Aorta (tissue), 5 donors: ENCODE results near the gene FASN. TPM values are rescaled to one million over a fixed set of nuclear protein-coding genes. Genes with fewer than 3 reads are reported as not detected.

Experiments
- ATAC-seq: fragments of 200-7000 bp; cut with Tn5 transposase; one replicate; pipeline ENCODE4 v1.9.1; 2022; ENCODE audit warnings: moderate library complexity; ENCODE audit not compliant: low FRiP score
- DNase-seq, 2 donors: peaks; one replicate each; pipeline ENCODE4 v3.0.0-alpha.2; 2020
- H3K27ac ChIP-seq, 2 donors: one replicate each; pipeline ENCODE4 v1.5.1; 2013; ENCODE audit warnings: low read length in 2 of 2, mild to moderate bottlenecking in 2 of 2, moderate library complexity in 2 of 2, control low read depth in 1 of 2, inconsistent platforms in 1 of 2, low read depth in 1 of 2
- H3K27me3 ChIP-seq, 2 donors: one replicate each; pipeline ENCODE4 v1.6.1; 2013; ENCODE audit warnings: control low read depth in 1 of 2, low read length in 1 of 2, mild to moderate bottlenecking in 1 of 2, moderate library complexity in 1 of 2; ENCODE audit not compliant: insufficient read depth in 2 of 2, control insufficient read depth in 1 of 2
- H3K36me3 ChIP-seq, 2 donors: one replicate each; pipeline ENCODE4 v1.6.1; 2013; ENCODE audit warnings: control low read depth in 1 of 2, low read length in 1 of 2, mild to moderate bottlenecking in 1 of 2; ENCODE audit not compliant: insufficient read depth in 2 of 2, control insufficient read depth in 1 of 2
- H3K4me1 ChIP-seq, 2 donors: one replicate each; pipeline ENCODE4 v1.6.1; 2013; ENCODE audit warnings: low read length in 2 of 2, control low read depth in 1 of 2, mild to moderate bottlenecking in 1 of 2, moderate library complexity in 1 of 2; ENCODE audit not compliant: insufficient read depth in 2 of 2, control insufficient read depth in 1 of 2
- H3K4me3 ChIP-seq, 2 donors: one replicate each; pipeline ENCODE4 v1.5.1; 2013; ENCODE audit warnings: low read length in 2 of 2, control low read depth in 1 of 2, mild to moderate bottlenecking in 1 of 2
- H3K9me3 ChIP-seq: one replicate; pipeline ENCODE4 v1.6.1; 2013; ENCODE audit warnings: mild to moderate bottlenecking, low read length; ENCODE audit not compliant: control insufficient read depth
- whole genome bisulfite sequencing, 2 donors: extraction: QIAGEN DNeasy Blood & Tissue Kit; methylation state at CpG; one replicate each; pipeline ENCODE4 v1.1.7; 2013; 5-methylcytosine and 5-hydroxymethylcytosine counted together
- intact Hi-C, 2 donors: fragments of 100-400 bp; cut with DNase I; formaldehyde crosslinking; loops; one replicate each; pipeline versions ENCODE4 v1.14.2 to v1.15.0; 2022
- polyA plus RNA-seq, 2 donors: library from polyadenylated mRNA; stranded (reverse); fragments of 200-250 nt; gene quantifications; one replicate each; pipeline ENCODE4 v1.2.3, GENCODE V29; 2013
- total RNA-seq, 2 donors: library from RNA; stranded (reverse); fragmentation: NEBNext Ultra II Directional; extraction: Animal tissue kit (Norgen Biotek cat#: 25700); gene quantifications; one replicate each; pipeline ENCODE4 v1.2.1, GENCODE V29; 2021
- donor health status: healthy with polysubstance abuse.
- donor health status: Bipolar disorder and iron deficiency.
- donor health status: DM: no; HTN: no; CAD: no.
- donor health status: DM: no; HTN: no; CAD: no.
- donor health status: DM: yes; HTN: yes; CAD: no.

The FASN gene
- total and polyA plus RNA-seq, 4 donors: 4.3 to 64.0 (median 26.3) TPM

DNA sequence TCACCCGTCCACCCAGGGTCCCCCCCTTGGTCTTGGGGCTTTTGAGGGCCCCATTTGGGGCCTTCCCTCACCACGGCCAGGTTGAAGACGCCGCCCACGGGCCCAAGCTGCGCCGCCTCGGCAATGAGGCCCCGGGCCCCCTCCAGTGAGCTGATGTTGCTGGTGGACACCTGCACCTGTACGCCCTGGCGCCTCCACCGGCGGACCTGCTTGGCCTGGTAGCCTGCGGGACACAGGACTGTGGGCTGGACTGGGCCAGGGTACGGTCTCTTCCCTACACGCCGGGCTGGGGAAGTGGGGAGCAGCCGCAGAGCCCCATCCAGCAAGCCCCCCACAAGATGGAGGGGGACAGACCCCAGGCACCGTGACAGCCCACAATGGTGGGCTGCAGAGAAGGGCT is 15.6 kb downstream of the FASN start:
- ATAC-seq (no peak), DNase-seq (no peak)
- no peaks in the 10 kb centered on the region for H3K4me1 ChIP-seq
- intact Hi-C loops: no loop called here
- no peaks in the 10 kb centered on the region for H3K27me3 ChIP-seq
- WGBS, 2 donors: 89 to 93% methylated on average over 16 to 19 of the region's 19 CpGs
- H3K27ac ChIP-seq: no peak overlapping the region
- peaks cover 0 to 24% of the 10 kb centered on the region in 2 donors for H3K36me3 ChIP-seq
- H3K4me3 ChIP-seq: no peak overlapping the region
- H3K9me3 ChIP-seq: no peaks in the 10 kb centered on the region

GRCh38 chr17:82081966-82082365 is 16.1 kb downstream of the FASN start:
- whole genome bisulfite sequencing, 2 donors: 90% methylated on average over 21 to 22 of the region's 22 CpGs
- Histone ChIP-seq H3K4me3 (no peak overlapping the region), H3K9me3 (no peaks in the 10 kb centered on the region), H3K27ac (no peak overlapping the region), H3K4me1 (no peaks in the 10 kb centered on the region), H3K27me3 (no peaks in the 10 kb centered on the region), H3K36me3 (peaks cover 0 to 23% of the 10 kb centered on the region in 2 donors)
- DNase-seq (no peak), ATAC-seq (no peak)
- intact Hi-C loops: no loop called here

GRCh38 chr17:82081546-82081945 is 16.5 kb downstream of the FASN start:
- Histone ChIP-seq H3K36me3 (peaks cover 0 to 21% of the 10 kb centered on the region in 2 donors), H3K9me3 (no peaks in the 10 kb centered on the region), H3K4me1 (no peaks in the 10 kb centered on the region), H3K4me3 (no peak overlapping the region), H3K27ac (no peak overlapping the region), H3K27me3 (no peaks in the 10 kb centered on the region)
- intact Hi-C loops: no loop called here
- ATAC-seq: no peak
- no peak for DNase-seq
- WGBS, 2 donors: 90% methylated on average over 17 to 20 of the region's 20 CpGs

GRCh38 chr17:82080789-82081464 is 17.1 kb downstream of the FASN start:
- WGBS, 2 donors: 93 to 94% methylated on average over 43 to 44 of the region's 44 CpGs
- no peaks in the 10 kb centered on the region for H3K9me3 ChIP-seq
- no peak overlapping the region for H3K27ac ChIP-seq
- intact Hi-C loops: no loop called here
- H3K4me3 ChIP-seq: no peak overlapping the region
- ATAC-seq (no peak), DNase-seq (no peak)
- H3K27me3 ChIP-seq: no peaks in the 10 kb centered on the region
- H3K4me1 ChIP-seq: no peaks in the 10 kb centered on the region
- peaks cover 0 to 19% of the 10 kb centered on the region in 2 donors for H3K36me3 ChIP-seq

DNA sequence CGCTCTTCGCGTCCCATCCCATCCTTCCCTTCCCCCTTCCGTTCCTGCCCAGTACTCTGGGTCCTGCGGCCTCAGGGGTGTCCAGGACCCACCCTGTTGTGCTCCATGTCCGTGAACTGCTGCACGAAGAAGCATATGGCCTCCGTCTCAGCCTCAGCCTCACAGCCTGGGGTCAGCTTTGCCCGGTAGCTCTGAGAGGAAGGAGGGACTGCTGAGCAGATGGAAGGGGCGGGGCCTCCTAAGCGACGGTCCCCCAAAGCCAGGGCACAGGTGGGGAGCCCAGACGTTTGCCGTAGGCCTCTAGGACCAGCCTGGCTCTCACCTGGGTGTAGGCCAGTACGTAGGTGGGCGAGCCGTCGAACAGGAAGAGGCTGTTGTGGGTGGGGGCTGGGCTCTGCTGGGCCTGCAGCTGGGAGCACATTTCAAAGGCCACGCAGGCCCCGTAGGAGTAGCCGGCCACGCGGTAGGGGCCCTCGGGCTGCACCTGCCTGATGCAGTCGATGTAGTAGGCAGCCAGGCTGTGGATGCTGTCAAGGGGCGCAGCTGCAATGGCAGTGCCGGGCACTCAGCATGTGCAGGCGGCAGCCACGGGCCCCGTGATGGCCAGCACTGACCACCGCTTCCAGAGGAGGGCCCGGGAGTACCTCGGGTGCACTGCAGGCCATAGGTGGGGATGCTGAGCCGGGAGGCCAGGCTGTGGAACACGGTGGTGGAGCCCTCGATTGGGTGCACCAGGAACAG is 17.8 kb downstream of the FASN start:
- WGBS, 2 donors: 91 to 92% methylated on average over 36 of the region's 36 CpGs
- no peaks in the 10 kb centered on the region for H3K27me3 ChIP-seq
- H3K27ac ChIP-seq: no peak overlapping the region
- DNase-seq (no peak), ATAC-seq (no peak)
- H3K36me3 ChIP-seq: peaks cover 0 to 15% of the 10 kb centered on the region in 2 donors
- no peaks in the 10 kb centered on the region for H3K4me1 ChIP-seq
- intact Hi-C loops: no loop called here
- no peak overlapping the region for H3K4me3 ChIP-seq
- H3K9me3 ChIP-seq: no peaks in the 10 kb centered on the region

- WGBS, 2 donors: 90 to 95% methylated on average over 41 to 47 of the region's 47 CpGs
- Histone ChIP-seq H3K27ac (no peak overlapping the region), H3K4me1 (no peaks in the 10 kb centered on the region), H3K4me3 (no peak overlapping the region), H3K27me3 (no peaks in the 10 kb centered on the region), H3K36me3 (peaks cover 0 to 14% of the 10 kb centered on the region in 2 donors), H3K9me3 (no peaks in the 10 kb centered on the region)
- ATAC-seq (no peak), DNase-seq (no peak)
- intact Hi-C loops: no loop called here
Observed at GRCh38 chr17:82079001-82079677, 18.9 kb downstream of the FASN start.

- no peak for ATAC-seq
- Histone ChIP-seq H3K27ac (no peak overlapping the region), H3K4me3 (no peak overlapping the region), H3K9me3 (no peaks in the 10 kb centered on the region), H3K27me3 (no peaks in the 10 kb centered on the region), H3K4me1 (no peaks in the 10 kb centered on the region), H3K36me3 (peaks cover 0 to 12% of the 10 kb centered on the region in 2 donors)
- intact Hi-C loops: no loop called here
- DNase-seq: no peak
- 93 to 94% methylated on average over 18 of the region's 18 CpGs for WGBS, 2 donors
Observed at GRCh38 chr17:82078433-82078832, 19.6 kb downstream of the FASN start.

DNA sequence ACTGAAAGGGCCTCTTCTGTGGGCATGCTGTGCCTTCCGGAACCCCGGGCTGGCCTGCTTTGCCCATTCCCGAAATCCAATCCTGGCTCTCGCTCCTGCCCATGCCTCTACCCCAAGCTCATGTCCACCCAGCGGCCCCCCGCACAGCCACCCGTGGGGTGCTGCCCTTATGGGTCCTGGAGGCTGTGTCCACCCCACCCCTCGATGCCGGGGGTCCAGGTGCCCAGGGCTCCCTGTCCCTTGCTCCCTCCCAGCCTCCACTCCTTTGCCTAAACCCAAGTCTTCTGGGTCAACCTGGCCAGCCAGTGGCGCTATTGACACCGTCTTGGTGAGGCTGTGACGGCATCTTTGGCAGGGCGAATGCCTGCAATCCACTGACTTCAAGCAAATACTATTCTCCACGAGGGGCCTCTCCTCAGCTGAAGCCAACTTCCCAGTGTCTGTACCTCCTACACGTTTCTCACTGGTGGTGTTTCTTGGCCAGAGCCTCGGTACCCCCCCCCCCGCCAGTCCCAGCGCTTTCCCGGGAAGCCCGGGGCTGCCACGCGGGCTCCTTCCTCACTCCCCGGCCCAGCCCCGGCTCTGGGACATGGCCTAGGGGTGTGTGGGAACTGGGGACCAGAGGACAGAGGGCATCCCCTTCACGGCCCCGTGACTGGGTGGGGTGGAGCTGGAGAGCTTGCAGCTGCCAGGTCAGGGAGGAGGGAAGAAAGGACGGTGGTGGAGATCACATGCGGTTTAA is 20.2 kb downstream of the FASN start:
- no peak for DNase-seq
- ATAC-seq: peak; percentile 33
- intact Hi-C loops: no loop called here
- H3K27me3 ChIP-seq: no peaks in the 10 kb centered on the region
- peaks cover 0 to 12% of the 10 kb centered on the region in 2 donors for H3K36me3 ChIP-seq
- no peaks in the 10 kb centered on the region for H3K4me1 ChIP-seq
- H3K4me3 ChIP-seq: no peak overlapping the region
- WGBS, 2 donors: 56 to 58% methylated on average over 28 of the region's 28 CpGs
- H3K27ac ChIP-seq: no peak overlapping the region
- no peaks in the 10 kb centered on the region for H3K9me3 ChIP-seq
